Osteoblast (primary cell): Measurements from ENCODE around the gene ACOT12. TPM values are rescaled to one million over a fixed set of nuclear protein-coding genes. Genes with fewer than 3 reads are reported as not detected.

Experiments
- DNase-seq: peaks from one replicate; pipeline ENCODE4 v3.0.0; 2011; ENCODE audit warnings: low spot score, mixed read lengths; ENCODE audit not compliant: insufficient read length; ENCODE audit errors: missing footprints
- H2AFZ ChIP-seq: 2 replicates; pipeline ENCODE4 v1.6.0; 2011; ENCODE audit warnings: mild to moderate bottlenecking, low read length
- H3K27ac ChIP-seq: 2 replicates; pipeline ENCODE4 v1.5.1; 2011; ENCODE audit warnings: mild to moderate bottlenecking, low read depth, low read length, moderate library complexity
- H3K27me3 ChIP-seq: 2 replicates; pipeline ENCODE4 v1.6.0; 2012; ENCODE audit warnings: mild to moderate bottlenecking, control low read depth, inconsistent platforms, low read length, moderate library complexity; ENCODE audit not compliant: insufficient read depth
- H3K36me3 ChIP-seq: 2 replicates; pipeline ENCODE4 v1.5.1; 2011; ENCODE audit warnings: mild to moderate bottlenecking, low read length, control low read depth, moderate library complexity; ENCODE audit not compliant: insufficient read depth
- H3K4me1 ChIP-seq: 2 replicates; pipeline ENCODE4 v1.5.1; 2011; ENCODE audit warnings: mild to moderate bottlenecking, low read length, control low read depth, moderate library complexity; ENCODE audit not compliant: insufficient read depth
- H3K4me2 ChIP-seq: 2 replicates; pipeline ENCODE4 v1.6.0; 2011; ENCODE audit warnings: mild to moderate bottlenecking, low read length; ENCODE audit not compliant: insufficient read depth
- H3K4me3 ChIP-seq: fragments of 200-600 bp; sonication (generic); 3 replicates; pipeline ENCODE4 v1.5.1; 2012; ENCODE audit warnings: mild to moderate bottlenecking, low read length, inconsistent platforms; ENCODE audit not compliant: insufficient read depth
- H3K79me2 ChIP-seq: 2 replicates; pipeline ENCODE4 v1.6.0; 2012; ENCODE audit warnings: mild to moderate bottlenecking, low read length, control low read depth, inconsistent platforms; ENCODE audit not compliant: insufficient read depth
- H3K9me3 ChIP-seq: 2 replicates; pipeline ENCODE4 v1.5.1; 2011; ENCODE audit warnings: low read depth, low read length, control low read depth
- H4K20me1 ChIP-seq: 2 replicates; pipeline ENCODE4 v1.6.0; 2012; ENCODE audit warnings: mild to moderate bottlenecking, low read length, control low read depth; ENCODE audit not compliant: insufficient read depth
- CTCF ChIP-seq: IDR thresholded peaks from 2 replicates; pipeline ENCODE4 v1.5.1; 2011; ENCODE audit warnings: mild to moderate bottlenecking, low read depth, low read length, moderate library complexity; ENCODE audit errors: extremely low read depth
- total RNA-seq: library from RNA; depleted of rRNA; stranded (reverse); fragments of >200 nt; gene quantifications from 2 replicates; pipeline ENCODE4 v1.2.3, GENCODE V29; 2012

The ACOT12 gene
- total RNA-seq, 1 donor, result not detected

GRCh38 chr5:81418606-81419005 lies 24.7 kb upstream of the ACOT12 start:
- Histone ChIP-seq H3K4me1 (peaks cover 30% of the 10 kb centered on the region), H3K4me3 (no peak overlapping the region), H3K79me2 (no peaks in the 10 kb centered on the region), H2AFZ (no peak overlapping the region), H3K27me3 (no peaks in the 10 kb centered on the region), H3K9me3 (no peaks in the 10 kb centered on the region), H3K27ac (peak overlapping the region; percentile 96), H4K20me1 (no peaks in the 10 kb centered on the region), H3K4me2 (no peak overlapping the region), H3K36me3 (no peaks in the 10 kb centered on the region)
- no peak for DNase-seq
- TF ChIP-seq CTCF, result no peak

GRCh38 chr5:81417052-81417451 lies 23.1 kb upstream of the ACOT12 start:
- H3K4me2 ChIP-seq, result no peak overlapping the region
- no peaks in the 10 kb centered on the region for H3K27me3 ChIP-seq
- peak overlapping the region; percentile 0 for H3K27ac ChIP-seq
- H3K4me1 ChIP-seq, result peaks cover 17% of the 10 kb centered on the region
- no peak overlapping the region for H3K4me3 ChIP-seq
- no peaks in the 10 kb centered on the region for H4K20me1 ChIP-seq
- no peaks in the 10 kb centered on the region for H3K9me3 ChIP-seq
- DNase-seq, result no peak
- no peak overlapping the region for H2AFZ ChIP-seq
- no peaks in the 10 kb centered on the region for H3K36me3 ChIP-seq
- no peaks in the 10 kb centered on the region for H3K79me2 ChIP-seq
- no peak for TF ChIP-seq CTCF

- DNase-seq, result no peak
- no peaks in the 10 kb centered on the region for H4K20me1 ChIP-seq
- peaks cover 12% of the 10 kb centered on the region for H3K4me1 ChIP-seq
- no peak overlapping the region for H3K27ac ChIP-seq
- no peak overlapping the region for H3K4me3 ChIP-seq
- TF ChIP-seq CTCF, result no peak
- no peaks in the 10 kb centered on the region for H3K79me2 ChIP-seq
- H3K9me3 ChIP-seq, result no peaks in the 10 kb centered on the region
- no peak overlapping the region for H2AFZ ChIP-seq
- no peak overlapping the region for H3K4me2 ChIP-seq
- no peaks in the 10 kb centered on the region for H3K27me3 ChIP-seq
- H3K36me3 ChIP-seq, result no peaks in the 10 kb centered on the region
These were observed 16.0 kb upstream of the ACOT12 start for GRCh38 chr5:81409896-81410295.

GRCh38 chr5:81409361-81409760 lies 15.4 kb upstream of the ACOT12 start:
- H3K4me3 ChIP-seq, result no peak overlapping the region
- TF ChIP-seq CTCF, result no peak
- no peak for DNase-seq
- H3K36me3 ChIP-seq, result no peaks in the 10 kb centered on the region
- H3K79me2 ChIP-seq, result no peaks in the 10 kb centered on the region
- H3K4me1 ChIP-seq, result peaks cover 12% of the 10 kb centered on the region
- no peaks in the 10 kb centered on the region for H3K27me3 ChIP-seq
- no peaks in the 10 kb centered on the region for H4K20me1 ChIP-seq
- H2AFZ ChIP-seq, result no peak overlapping the region
- H3K4me2 ChIP-seq, result no peak overlapping the region
- H3K27ac ChIP-seq, result no peak overlapping the region
- H3K9me3 ChIP-seq, result no peaks in the 10 kb centered on the region
